Fibroblast of villous mesenchyme (primary cell): ENCODE results near the gene GCN1. TPM values are rescaled to one million over a fixed set of nuclear protein-coding genes. Genes with fewer than 3 reads are reported as not detected.

Experiments used
- DNase-seq: peaks from one replicate; pipeline ENCODE4 v3.0.0-alpha.2; 2010; ENCODE audit warnings: low read depth
- H3K4me3 ChIP-seq: 2 replicates; pipeline ENCODE4 v1.5.1; 2011; ENCODE audit warnings: low read depth, mild to moderate bottlenecking, low read length
- total RNA-seq: library from RNA; depleted of rRNA; stranded (reverse); fragments of >200 nt; gene quantifications from 2 replicates; pipeline ENCODE4 v1.2.3, GENCODE V29; 2012
- TF ChIP-seq, protein P1 (sequence below): IDR thresholded peaks from 2 replicates; pipeline ENCODE4 v1.5.1; 2012; ENCODE audit warnings: low read depth, mild to moderate bottlenecking, low read length; ENCODE audit not compliant: insufficient read depth

GCN1 gene
- total RNA-seq, 1 donor: 210 TPM

DNA sequence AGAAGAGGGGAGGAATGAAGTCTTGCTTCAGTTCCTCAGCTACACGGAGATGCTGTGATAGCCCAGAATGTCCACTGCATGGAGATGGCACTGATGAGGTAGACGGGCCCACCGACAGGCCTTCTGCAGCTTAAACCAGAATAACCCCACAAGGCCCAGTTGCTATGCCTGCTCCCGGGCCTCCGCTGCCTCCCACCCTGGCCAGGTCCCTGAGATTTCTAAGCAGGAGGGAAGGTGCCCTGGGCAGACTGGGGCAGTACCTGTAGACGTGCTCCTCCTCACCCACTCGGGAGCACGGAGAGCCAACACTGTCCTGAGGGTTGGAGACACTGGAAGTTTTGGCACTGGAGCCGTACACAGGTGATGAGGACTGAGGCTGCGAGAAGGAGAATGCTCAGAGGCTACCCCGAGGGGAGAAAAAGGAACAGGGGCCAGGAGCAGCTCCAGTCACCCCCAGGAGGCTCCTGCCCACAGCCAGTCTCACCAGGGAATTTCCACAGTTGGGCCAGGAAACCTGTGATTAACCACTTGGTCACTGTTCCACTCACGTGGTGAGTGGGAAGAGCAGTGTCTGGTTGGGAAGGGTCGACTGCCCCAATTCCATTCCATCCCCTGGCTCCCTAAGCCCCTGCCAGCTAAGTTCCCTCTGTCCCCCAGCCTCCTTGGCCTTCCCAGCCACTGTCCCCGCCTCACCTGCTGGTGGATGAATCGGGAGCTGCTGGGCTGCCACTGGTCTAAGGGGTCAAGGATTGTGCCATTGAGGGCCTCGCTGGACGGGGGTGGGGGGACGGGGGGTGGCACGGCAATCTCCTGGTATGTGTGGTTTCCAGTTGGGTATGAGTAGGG, 29.2 kb upstream of the GCN1 start:
- H3K4me3 ChIP-seq: no peak overlapping the region
- TF ChIP-seq, protein P1, sequence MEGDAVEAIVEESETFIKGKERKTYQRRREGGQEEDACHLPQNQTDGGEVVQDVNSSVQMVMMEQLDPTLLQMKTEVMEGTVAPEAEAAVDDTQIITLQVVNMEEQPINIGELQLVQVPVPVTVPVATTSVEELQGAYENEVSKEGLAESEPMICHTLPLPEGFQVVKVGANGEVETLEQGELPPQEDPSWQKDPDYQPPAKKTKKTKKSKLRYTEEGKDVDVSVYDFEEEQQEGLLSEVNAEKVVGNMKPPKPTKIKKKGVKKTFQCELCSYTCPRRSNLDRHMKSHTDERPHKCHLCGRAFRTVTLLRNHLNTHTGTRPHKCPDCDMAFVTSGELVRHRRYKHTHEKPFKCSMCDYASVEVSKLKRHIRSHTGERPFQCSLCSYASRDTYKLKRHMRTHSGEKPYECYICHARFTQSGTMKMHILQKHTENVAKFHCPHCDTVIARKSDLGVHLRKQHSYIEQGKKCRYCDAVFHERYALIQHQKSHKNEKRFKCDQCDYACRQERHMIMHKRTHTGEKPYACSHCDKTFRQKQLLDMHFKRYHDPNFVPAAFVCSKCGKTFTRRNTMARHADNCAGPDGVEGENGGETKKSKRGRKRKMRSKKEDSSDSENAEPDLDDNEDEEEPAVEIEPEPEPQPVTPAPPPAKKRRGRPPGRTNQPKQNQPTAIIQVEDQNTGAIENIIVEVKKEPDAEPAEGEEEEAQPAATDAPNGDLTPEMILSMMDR: no peak
- no peak for DNase-seq

DNA sequence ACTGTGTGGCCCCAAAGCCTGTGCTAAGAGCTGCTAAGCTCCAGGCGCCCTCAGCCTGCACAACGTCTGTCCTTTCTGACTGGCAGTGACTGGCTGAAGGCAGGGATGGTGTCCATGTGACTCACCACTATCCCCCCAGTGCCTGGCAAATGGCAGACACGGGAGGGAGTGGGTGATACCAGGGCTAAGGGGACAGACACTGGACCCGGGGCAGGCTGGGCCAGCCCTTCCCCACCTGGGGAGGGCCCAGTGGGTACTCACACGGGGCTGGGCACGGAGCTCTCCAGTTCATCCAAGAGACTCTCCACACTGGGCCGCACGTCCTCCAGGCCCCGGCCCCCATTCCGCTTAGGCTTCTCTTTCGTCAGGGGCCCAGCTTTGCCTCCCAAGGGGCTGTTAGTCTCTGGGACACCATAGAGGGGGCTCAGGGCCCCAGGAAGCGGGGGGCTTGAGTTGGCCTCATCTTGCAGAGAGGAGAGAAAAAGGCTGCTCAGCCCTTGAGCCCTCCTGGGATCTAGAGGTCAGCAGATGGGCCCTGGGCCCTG, 27.8 kb upstream of the GCN1 start:
- H3K4me3 ChIP-seq: no peak overlapping the region
- TF ChIP-seq, protein P1: no peak
- DNase-seq: no peak

DNA sequence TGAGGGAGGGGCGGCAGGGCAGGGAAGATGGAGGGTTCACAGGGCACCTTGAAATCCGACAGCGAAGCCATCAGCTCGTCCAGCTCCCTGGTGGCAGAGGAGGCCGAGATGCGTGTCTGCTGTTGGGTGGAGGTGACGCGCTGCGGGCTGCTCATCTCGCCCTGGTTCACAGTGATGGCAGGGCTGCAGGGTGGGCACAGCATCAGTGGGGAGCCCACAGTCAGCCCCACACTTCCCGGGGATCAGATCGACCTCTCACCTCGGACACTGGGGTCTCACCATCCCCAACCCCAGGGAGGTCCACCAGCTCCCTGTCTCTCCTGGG, 27.0 kb upstream of the GCN1 start:
- TF ChIP-seq, protein P1: no peak
- H3K4me3 ChIP-seq: no peak overlapping the region
- no peak for DNase-seq

DNA sequence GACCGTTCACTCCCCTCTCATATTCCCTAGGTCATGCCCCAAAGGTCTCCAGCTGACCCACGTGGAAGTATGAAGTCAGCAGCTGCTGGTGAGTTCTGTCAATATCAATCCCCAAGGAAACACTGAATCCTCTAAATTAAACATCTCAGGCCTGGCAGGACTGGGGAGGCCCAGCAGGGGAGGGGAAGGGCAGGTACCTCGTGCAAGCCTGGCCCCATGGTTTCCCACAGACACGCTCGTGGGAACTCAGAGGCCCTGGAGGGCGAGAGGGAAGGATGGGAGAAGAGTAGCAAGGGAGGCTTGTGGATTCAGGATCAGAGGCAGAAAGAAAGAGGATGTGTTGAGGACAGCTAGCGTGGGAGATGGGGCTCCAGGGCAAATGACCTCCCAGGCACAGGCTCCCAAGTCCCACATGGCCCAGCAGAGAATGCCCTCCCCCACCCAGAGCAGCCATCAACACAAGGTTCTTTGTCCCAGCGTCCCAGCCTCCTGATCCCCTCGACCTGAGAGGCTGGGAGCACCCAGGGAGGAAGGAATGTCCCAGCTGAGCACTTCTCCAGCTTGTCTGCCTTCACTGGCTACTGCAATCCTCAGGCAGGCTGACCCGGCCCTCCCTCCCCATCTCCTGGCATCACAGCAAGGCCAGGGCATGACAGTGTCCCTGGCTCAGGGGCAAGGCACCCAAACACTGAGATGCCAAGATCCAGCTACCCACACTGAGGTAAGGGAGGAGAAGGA, 26.5 kb upstream of the GCN1 start:
- DNase-seq: no peak
- H3K4me3 ChIP-seq: no peak overlapping the region
- TF ChIP-seq, protein P1: no peak

DNA sequence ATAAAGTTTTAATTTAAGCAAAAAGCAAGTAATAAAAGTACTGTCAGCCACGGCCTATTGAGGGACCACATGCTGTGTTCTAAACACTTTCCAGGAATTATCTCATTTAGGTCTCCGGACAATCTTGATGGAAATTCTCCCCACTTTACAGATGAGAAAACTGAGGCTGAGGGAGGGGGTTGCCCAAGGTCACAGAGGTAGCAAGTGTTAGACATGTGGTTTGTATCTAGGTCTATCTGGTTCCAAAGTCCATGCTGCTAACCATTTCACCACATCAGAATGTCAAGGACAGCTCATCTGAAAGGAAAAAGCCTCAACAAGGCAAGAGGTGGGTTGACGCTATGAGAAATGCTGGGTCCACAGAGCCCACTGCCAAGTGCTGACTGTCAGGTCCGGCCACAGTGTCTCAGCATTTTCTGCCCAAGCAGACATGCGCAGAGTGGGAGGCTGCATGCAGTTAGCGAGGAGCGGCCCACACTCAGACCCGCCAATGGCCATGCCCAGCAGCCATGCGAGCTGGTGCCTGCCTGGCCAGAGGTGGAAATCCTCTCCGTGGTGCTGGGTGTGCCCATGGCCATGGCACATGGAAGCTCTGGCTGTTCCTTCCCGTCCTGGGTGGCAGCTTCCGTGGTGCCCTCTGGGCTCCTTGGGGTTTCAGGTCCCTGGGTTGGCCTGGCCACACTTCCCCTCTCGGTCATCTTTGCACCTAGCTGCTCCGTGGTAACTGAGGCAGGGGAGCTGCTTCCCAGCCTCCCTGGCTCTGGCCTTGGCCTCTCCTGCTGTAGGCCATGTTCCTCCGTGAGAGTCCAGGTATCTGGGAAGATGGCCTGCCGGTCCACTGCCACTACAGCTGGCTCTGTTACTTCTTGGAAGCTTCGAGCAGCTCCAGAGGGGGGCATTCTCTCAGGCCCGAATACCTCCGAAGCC, 24.4 kb upstream of the GCN1 start:
- TF ChIP-seq, protein P1: no peak
- H3K4me3 ChIP-seq: no peak overlapping the region
- DNase-seq: no peak
